Stimulated activated CD8-positive, alpha-beta memory T cell treated with anti-CD3 and anti-CD28 coated beads, Interleukin-4, amount 100 ng/mL, for 4 hours (primary cell): ENCODE data around the gene LAMA2.

ENCODE experiments used
- DNase-seq, 2 donors: peaks; one replicate each; pipeline ENCODE4 v3.0.0-alpha.2; 2020; ENCODE audit warnings: low read depth in 2 of 2, low spot score in 1 of 2

LAMA2 gene

DNA sequence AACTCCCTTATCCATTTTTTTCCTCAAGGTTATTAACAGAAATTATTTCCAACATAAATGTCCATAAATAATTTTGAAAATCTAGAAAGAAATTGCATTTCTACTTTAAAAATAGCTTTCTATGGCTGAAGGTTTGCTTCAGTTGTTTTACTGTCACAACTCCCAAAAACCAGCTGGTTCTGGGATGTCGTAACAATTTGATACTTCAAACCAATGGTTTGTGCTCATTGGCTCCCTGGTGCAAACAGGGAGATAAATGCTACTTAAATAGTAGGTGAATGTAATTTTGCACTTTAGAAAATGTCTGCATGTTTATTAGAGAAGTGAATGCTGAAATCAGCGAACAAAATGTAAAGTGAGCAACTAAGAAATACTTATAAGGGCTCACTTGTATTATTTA is 31.1 kb downstream of the LAMA2 start:
- no peak for DNase-seq

DNA sequence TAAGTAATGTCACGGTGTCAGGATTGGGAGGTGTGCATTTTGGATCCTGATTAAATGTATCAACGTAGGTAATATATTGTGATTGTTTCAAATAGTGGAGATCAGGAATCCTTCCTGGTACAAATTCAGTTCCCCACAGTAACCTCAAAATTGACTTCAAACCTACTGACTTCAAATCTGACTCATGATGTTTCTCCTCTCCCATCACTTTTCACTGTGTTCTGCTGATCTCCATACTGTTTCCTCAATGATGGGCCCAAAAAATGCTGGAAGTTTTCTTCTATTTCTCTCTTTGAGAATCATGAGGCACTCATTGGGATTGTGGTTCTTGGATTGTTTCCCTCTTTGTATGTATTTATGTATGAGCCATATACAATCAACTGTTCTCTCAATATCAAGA is 35.9 kb downstream of the LAMA2 start:
- no peak for DNase-seq

DNA sequence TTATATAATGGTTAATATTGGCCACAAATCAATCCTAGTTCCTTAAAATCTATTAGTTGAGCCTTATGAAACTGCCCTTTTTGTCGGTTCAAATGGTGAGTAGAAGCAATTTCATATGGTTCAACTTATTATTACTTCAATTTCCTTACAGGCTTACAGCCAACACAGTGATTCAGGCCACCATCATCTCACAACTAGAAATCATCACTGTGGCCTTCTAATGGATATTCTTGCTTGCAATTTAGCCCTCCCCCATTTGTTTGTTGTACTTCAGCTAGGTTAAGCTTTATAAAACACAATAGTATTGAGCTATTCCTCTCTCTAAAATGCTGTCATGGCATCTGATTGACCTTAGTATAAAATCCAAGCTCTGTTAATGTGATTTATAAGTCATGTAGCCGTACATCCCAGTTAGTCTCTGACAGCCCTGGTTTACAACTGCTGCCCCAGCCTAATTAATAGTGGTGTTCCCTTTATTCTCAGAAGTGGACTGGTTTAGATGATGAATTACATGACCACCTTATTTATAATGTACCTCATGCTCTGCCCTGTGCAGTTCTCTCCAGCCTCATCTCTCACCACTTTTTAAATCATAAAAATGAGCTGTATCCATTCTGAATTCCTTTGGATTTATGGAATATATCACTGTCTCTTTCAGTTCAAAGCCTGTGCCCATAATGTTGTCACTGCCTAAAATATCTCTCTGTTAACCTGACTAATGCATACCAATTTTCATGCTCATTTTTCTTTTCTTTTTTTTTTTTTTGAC is 36.7 kb downstream of the LAMA2 start:
- DNase-seq = no peak

DNA sequence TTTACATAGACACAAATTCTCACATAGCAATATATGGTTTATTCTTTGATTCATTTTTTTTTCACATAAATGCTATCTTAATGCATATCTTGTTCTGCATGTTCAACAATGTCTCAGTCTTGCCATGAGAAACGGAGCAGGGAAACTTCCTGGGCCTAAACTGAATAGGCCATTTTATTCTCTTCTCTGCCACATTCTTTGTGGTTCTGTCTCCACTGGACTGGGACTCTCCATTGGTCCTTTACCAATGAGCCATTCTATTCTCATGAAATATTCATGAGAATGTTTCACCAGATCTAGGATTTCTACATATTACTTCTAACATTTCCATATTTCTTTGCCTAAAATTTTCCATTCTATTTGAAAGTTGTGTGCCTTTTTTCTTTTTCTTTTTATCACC is 42.8 kb downstream of the LAMA2 start:
- no peak for DNase-seq

DNA sequence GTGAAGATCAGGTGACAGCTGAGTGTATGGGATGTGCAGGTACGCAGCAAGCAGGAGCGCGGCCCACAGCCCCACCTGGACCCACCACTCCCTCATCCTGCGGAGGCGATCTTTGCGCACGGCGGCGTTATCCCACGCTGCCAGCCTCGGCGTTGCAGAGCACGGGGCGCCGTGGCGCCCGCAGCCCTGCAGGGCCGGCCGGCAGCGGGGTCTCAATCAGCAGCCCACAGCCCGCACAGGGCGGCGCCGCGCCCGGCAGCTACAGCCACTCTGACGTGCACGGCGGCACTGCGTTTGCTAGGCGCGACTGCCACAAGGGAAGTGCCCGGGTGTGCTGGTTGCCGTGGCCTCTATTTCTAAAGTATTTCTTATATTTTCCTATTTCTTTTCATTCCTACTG is 46.9 kb downstream of the LAMA2 start:
- DNase-seq = no peak

DNA sequence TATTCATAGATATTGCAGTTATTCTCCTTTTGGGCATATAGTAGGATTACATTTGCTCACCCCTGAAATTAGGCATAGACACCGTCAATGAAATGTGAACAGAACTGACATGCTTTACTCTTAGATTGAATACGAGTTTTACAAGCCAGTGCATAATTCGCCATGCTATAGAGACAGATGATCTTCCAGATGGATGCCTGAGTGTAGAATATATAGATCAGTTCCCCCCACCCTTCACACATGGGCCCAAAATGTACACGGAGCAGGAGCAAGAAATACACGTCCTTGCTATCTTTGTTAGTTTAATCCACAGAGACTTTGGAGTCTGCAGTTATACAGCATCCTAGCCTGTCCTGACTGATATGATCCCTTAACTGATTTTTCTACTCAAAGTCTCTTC is 47.4 kb downstream of the LAMA2 start:
- no peak for DNase-seq

DNA sequence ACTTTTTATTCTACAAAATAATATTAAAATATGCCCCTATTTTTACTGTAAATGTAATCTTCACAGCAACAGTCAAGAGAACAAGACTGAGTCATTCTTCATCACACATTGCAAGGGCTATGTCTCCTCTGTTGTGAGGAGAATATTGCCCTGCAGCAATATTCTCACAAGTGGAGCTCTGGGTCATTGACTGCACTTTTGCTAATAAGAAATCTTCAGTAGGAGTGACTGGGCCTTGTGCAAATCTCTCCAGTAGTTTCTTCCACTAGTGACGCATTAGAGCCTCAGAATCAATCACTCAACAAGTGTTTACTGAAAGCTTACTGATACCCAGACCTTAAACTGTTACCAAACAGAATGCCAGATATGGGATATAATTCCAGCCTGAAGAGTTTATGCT is 49.1 kb downstream of the LAMA2 start:
- DNase-seq = no peak

DNA sequence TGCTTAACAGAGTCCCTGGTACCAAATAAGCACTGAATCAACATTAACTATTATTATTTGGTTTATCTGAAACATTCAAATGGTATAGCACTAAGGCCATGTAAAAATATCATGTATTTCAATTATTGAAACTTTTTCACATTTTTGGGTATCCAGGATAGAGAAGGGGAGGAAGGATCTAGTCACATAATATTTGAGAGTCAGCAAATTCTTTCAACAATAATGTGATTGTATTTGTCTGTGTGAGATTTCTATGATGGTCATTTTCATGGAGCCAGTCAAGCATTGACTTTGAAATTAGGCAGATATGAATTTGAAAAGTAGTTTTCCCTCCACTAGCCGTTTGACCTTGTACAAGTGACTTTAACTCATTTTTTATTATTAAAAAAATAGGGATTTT is 67.9 kb downstream of the LAMA2 start:
- no peak for DNase-seq

DNA sequence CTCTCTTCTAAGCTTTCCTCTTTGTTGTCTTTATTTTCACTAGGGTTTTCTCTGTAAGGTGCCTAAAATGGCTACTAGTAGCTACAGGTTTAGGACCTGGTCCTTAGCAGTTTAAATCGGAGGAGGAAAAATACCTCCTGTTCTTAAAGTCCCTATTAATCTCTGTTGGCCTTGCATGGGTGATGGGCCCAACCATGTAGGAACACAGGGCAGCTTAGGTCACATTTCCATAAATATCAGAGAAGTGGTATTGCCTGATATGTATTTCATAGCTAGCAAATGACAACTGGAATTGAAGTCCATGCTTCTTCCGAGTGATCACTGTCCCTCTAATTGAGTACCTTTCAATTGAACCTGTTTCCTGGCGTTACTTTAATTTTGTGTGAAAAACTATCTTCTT is 70.0 kb downstream of the LAMA2 start:
- DNase-seq = no peak

DNA sequence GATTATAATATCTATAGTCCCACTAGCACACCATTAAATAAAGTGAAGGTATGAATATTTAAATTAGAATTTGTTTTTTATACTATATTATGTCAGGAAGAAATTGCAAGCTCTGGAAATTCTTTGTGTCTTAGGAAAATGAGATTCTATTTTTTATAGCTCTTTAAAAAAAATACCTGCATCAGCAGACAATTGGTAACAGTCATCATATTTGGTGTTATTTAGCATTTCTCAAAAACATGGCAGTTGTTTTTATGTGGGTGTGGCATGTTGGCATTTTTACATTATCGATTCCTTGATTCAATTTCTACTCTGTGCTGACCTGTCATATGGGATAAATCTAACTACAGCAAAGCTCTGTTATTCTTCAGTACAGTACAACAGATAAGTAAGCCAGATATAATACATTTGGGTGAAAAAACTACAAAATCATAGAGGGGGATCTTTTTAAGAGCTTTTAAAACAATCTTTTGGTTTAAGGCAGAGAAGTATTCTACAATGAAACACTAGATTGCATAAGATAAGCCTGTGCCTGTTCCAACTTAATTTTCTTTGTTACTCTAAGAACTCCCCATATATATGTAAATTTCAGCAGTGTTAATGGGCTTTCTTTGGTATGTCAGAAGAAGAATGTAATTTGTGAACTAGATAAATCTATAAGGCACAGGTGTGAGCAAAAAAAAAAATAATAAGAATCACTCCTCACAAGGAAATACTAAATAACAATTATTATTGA is 71.5 kb downstream of the LAMA2 start:
- no peak for DNase-seq

DNA sequence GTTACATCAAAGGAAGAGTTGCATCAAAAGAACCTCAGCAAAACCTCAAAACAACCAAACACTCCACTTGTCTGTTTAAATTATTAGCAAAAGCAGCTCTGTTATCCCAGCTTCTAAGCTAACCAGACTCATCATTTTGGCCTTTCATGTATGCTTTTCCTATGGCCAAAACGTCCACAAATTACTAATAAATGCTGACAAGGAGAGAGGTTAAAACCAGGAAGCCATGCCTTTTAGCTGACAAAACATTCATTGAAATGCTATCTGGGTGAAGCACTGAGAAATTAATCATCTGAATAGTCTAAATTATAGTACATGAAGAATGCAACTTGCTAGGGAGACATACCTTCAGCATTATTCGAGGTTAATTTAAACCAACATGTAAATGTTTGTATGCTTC is 80.6 kb downstream of the LAMA2 start:
- DNase-seq = no peak

DNA sequence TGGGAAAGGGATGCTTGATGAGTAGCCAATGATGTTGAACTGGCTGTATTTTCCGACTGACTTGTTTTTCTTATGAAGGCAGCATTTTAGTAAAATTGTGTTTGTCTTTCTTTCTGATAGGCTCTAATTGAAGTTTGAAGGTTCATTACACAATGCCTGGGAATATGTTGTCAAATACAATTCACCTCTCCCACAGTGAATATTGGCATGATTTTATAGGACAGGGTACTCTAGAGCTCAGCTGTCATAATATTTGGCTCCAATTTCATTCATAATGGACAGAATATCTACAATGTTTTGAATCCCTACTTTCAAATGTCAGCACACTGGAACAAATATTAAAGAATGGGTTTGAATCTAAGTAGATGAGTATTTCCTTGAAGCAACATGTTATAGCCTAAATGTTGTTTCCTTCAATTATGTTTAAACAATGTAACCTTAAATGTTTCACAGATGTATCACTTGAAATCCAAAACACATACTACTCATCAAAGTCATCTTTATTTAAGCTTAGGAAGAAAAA is 81.4 kb downstream of the LAMA2 start:
- DNase-seq = no peak

DNA sequence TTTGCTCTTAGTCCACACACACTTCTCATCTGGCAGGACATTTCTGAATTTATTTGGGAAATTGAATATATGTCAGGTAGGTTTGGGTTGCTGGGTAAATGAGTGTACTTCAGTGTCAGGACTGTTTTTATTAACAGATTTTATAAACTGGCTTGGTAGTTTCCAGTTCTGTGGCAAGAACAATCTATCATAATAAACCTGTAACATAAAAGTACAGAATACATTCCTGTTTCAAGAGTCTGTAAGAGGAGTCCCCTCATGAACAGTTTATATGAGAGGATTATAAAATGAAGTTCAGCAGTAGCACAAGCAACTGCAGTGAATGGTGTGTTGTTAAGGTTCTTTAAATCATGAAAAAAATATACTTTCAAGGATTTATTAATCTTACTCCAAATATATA is 81.8 kb downstream of the LAMA2 start:
- DNase-seq = no peak

DNA sequence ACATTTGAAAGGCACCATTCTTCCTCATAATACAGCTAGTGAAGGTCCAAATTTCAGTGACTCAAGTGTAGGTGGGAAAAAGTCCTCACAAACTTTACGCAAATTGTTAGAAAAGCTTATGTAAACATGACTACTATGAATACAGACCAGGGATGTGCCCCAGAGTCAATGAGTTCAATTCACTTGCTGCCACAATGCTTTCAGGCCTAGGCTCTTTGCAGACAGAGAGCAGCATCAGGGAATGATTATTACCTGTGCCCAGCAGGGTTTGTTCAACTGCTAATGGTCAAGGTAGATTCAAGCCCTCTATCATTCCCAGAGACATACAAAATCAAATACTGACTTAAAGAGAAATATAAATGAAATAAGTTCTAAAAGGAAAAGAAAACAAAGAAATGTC is 84.0 kb downstream of the LAMA2 start:
- DNase-seq = no peak

DNA sequence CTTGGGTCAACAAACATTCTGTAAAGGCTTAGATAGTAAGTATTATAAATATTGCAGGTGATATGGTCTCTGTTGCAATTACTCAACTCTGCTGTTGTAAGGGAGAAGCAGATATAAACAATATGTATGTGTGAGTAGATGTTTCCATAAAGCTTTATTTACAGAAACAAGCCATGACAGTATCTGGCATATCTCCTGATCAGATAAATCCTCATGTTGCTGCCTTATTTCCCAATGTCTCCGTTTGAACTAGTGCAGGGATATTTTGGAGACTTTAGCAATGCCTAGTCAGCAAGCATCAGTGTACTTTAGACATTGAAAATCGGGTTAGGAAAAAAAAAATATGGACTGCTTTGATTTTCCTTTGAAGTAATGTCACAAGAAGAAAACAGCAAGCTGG is 96.1 kb downstream of the LAMA2 start:
- DNase-seq = no peak

DNA sequence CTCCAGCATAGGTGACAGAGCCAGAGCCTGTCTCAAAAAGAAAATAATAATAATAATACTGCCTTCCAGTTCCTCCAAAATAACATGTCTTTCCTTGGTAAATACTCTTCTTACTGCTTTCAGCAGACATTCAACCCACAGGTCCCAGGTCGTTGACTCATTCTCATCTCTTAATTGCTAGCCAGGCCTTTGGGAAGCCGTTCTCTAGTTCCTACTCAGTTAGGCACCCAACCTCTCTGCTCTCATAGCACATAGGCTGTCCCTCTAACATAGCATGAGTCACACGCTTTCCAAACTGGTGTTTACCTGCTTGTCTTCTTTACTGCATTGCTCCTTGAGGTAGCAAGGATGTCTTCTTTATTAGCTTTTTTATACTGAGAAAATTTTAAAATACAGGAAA is 98.8 kb downstream of the LAMA2 start:
- no peak for DNase-seq

DNA sequence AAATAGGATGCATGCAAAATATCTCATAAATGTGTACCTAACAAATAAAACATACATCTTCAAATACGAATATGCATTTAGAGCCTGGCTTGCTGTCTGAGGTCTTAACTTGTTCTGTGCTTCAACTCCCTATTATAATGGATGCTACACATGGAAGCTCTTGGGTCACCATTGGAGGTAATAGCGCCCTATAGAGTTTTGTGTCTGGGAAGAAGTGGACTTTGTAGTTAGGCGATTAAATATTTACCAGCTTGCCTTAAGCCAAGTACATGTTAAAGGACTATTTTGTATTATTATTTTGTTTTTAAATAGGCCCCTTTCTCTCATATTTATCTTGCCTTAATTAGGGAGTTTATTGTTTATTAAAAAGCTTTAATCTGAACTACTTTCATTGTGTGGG is 107.4 kb downstream of the LAMA2 start:
- DNase-seq = no peak

DNA sequence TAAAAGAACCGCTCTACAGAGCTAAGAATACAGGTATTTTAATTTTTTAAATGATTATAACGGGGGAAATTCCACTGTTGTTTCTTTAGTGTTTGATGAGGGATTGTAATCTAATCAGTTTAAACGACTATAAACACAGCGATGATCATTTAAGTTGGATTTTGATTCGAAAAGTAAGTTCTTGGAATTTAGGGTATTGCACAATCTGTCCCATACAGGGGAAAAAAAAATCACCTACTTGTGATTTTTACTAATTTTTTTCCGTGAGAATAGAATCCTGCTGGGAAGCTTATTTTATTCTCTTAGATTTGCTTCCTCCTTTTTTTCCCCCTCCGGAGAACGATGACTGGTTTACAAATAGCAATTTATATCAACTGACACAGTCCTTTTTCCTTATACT is 108.0 kb downstream of the LAMA2 start:
- no peak for DNase-seq

DNA sequence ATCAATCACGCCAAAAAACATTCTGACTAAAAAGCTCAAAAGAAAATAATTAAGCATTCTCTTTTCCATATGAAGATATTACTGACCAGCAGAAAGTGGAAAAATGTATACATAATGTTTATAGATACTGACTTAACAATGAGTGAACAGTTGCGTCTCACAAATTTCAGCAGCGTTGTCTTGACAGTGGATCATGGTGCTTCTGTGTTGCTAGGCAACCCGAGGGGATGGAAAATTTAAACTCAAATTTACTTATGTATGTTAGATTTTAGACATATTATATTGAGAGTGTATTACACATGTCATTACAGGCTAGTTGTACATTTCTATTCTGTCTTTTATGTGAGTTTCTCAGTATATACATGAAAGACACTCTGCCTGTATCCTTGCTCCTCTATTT is 110.2 kb downstream of the LAMA2 start:
- no peak for DNase-seq

DNA sequence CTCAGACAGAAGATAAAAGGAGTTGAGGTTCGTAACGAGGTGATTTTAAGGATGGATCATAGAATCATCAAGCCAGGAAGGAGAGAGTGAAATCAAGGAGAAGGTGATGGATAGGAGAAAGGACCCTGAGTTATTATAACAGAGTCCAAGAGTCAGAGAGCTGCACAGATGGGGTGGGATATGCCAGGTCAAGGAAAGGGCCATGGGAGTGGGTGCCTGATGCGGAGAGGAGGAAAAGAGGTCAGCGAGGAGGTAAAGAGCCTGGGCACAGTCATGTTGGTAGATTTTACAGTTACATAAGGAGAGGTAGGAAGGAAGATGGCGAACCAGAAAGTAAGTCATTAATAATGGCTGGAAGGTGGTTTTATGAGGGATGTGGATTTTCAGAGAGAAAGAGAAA is 114.9 kb downstream of the LAMA2 start:
- no peak for DNase-seq

DNA sequence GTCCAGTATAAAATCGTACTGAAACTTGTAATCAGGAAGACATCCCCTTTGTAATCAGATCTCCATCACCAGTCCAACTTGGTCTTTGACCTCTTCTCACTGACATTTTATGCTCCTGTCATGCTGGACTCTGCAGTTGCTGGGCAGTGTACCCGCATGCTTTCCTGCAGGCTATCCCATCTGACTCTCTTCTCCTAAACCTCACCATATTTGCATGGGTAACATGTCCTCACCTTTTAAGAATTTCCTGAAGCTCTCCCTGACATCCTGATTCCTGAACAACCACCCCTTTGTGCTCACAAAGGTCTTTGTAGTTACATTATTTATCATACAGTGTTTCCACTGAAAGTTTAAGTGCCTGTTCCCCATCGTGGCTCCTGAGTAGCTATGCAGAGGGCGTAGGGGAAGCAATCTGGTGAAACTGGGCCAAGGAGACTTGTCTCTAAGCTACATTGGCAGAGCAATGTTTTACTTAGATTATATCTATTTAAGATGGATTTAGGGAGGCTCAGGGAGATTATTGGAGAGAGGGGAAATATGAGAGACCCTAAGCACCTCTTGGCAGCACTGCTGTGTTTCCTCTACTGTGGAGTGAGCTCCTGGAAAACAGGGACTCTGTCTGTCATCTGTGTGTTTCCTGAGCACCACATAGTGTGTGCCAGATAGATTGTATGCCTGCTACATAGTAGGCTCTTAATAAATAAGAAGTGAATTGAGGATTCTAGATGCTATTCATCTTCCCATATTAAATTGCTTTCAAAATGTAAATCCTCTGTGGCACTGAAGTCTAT is 124.0 kb downstream of the LAMA2 start:
- DNase-seq = no peak
